Lower leg skin (tissue), 3 donors: ENCODE data around the gene TBC1D7.

ENCODE experiments used
- CTCF ChIP-seq, 3 donors: fragments of 450-650 bp; IDR thresholded peaks; one replicate each; pipeline ENCODE4 v1.5.1; 2016; ENCODE audit warnings: antibody characterized with exemption in 3 of 3, mild to moderate bottlenecking in 3 of 3, moderate library complexity in 2 of 3
- POLR2A ChIP-seq, 2 donors: fragments of 450-650 bp; IDR thresholded peaks; one replicate each; pipeline ENCODE4 v1.6.1; 2016 to 2017; ENCODE audit warnings: antibody characterized with exemption in 2 of 2, mild to moderate bottlenecking in 1 of 2, moderate library complexity in 1 of 2

DNA sequence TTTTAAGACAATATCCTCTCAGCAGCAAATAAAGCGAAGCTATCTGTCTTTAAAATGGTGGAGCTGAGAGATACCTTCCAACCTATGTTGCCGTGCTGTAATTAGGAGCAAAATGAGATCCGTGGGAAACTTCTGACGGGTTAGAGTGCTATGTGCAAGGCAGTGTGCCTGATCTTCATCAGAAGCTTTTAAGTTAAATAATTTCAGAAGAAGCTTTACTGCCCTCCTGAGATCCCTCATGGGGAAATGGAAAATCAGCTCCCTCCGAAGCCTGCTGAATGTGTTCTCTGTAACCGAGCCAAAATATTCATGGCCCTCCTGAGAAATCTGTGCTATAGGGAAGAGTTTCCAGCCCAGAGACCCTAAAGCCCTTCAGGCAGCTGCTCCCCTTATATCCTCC, 43.7 kb upstream of the TBC1D7 start:
- TF ChIP-seq CTCF (IDR thresholded peaks at IDR 0.05): no peak
- TF ChIP-seq POLR2A (IDR thresholded peaks at IDR 0.05): no peak
